AG04450 (cell line): ENCODE results near the gene RARS2. TPM values are rescaled to one million over a fixed set of nuclear protein-coding genes. Genes with fewer than 3 reads are reported as not detected.
A peak's percentile ranks its signal among the peaks of the same experiment; 100 is the strongest.

Source experiments
- CTCF ChIA-PET: fragments of 300-600, 350-600 bp; formaldehyde crosslinking; extraction: SDS; loops from one replicate; lab custom pipeline; 2022; ENCODE audit warnings: antibody characterized with exemption, inconsistent platforms; lab: Charles Lee
- POLR2A ChIA-PET: fragments of 350-600 bp; formaldehyde crosslinking; extraction: SDS; loops from one replicate; lab custom pipeline; 2021; ENCODE audit warnings: antibody characterized with exemption, inconsistent platforms; lab: Yijun Ruan, JAX
- DNase-seq: peaks from one replicate; pipeline ENCODE4 v3.0.0-alpha.2; 2011; ENCODE audit warnings: low read depth, low spot score
- H3K27ac ChIP-seq: one replicate; pipeline ENCODE4 v1.5.1; 2012; ENCODE audit warnings: low read depth, low read length, control low read depth
- H3K27me3 ChIP-seq: one replicate; pipeline ENCODE4 v1.6.0; 2012; ENCODE audit warnings: low read length; ENCODE audit not compliant: control insufficient read depth, insufficient read depth
- H3K4me3 ChIP-seq: 2 replicates; pipeline ENCODE4 v1.5.1; 2011; ENCODE audit warnings: mild to moderate bottlenecking, low read depth, low read length, control low read depth
- H3K9me3 ChIP-seq: 2 replicates; pipeline ENCODE4 v1.5.1; 2012; ENCODE audit warnings: low read length; ENCODE audit not compliant: control insufficient read depth, insufficient read depth
- CTCF ChIP-seq: IDR thresholded peaks from 2 replicates; pipeline ENCODE4 v1.5.1; 2011; ENCODE audit warnings: low read depth, low read length, control low read depth, inconsistent platforms
- polyA plus RNA-seq: library from polyadenylated mRNA; depleted of rRNA; stranded (reverse); fragments of >200 nt; gene quantifications from 2 replicates; pipeline ENCODE4 v1.2.3, GENCODE V29; 2011

The RARS2 gene
- polyA plus RNA-seq, 1 experiment: 28.1 TPM

DNA sequence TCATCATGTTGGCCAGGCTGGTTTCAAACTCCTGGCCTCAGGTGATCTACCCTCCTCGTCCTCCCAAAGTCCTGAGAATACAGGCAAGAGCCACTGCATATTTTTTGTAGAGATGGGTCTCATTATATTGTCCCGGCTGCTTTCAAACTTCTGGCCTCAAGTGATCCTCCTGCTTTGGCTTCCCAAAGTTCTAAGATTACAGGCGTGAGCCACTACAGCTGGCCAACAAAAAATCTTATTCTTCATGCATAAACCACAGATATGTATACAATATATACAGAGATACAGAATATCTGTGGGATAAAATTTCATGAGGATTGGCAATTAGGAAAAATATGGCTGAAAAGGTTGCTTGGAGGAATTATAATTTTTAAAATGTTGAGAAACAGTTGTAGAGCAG is 67.1 kb downstream of the RARS2 start:
- H3K4me3 ChIP-seq: no peak overlapping the region
- peak overlapping the region; percentile 22 for H3K27ac ChIP-seq
- no peak for TF ChIP-seq CTCF
- peak; percentile 33 for DNase-seq
- H3K27me3 ChIP-seq: no peaks in the 10 kb centered on the region
- POLR2A ChIA-PET: interaction anchor here (0.7 kb wide), 2 partner anchors 21 to 196 kb away, joined by 6 to 7 read pairs; no protein-coding TSS in a partner anchor
- no peaks in the 10 kb centered on the region for H3K9me3 ChIP-seq
- CTCF ChIA-PET: interaction anchor here (0.9 to 1.0 kb wide), 2 partner anchors 18 to 275 kb away, joined by 6 to 8 read pairs; no protein-coding TSS in a partner anchor

- H3K27me3 ChIP-seq: no peaks in the 10 kb centered on the region
- H3K4me3 ChIP-seq: no peak overlapping the region
- DNase-seq: no peak
- CTCF ChIA-PET: no interaction called here
- H3K9me3 ChIP-seq: no peaks in the 10 kb centered on the region
- no peak for TF ChIP-seq CTCF
- H3K27ac ChIP-seq: no peak overlapping the region
- POLR2A ChIA-PET: no interaction called here
Measured at GRCh38 chr6:87518453-87518852, 71.3 kb downstream of the RARS2 start.

GRCh38 chr6:87514831-87515230 is 75.0 kb downstream of the RARS2 start:
- H3K9me3 ChIP-seq: no peaks in the 10 kb centered on the region
- H3K4me3 ChIP-seq: no peak overlapping the region
- ChIA-PET CTCF (no interaction called here), POLR2A (interaction anchor here (0.7 kb wide), 1 partner anchor 448 kb away, joined by 4 read pairs; no protein-coding TSS in a partner anchor)
- no peaks in the 10 kb centered on the region for H3K27me3 ChIP-seq
- no peak overlapping the region for H3K27ac ChIP-seq
- no peak for TF ChIP-seq CTCF
- no peak for DNase-seq

GRCh38 chr6:87504441-87504840 is 85.3 kb downstream of the RARS2 start:
- H3K9me3 ChIP-seq: no peaks in the 10 kb centered on the region
- DNase-seq: no peak
- H3K4me3 ChIP-seq: no peak overlapping the region
- no peak for TF ChIP-seq CTCF
- CTCF ChIA-PET: interaction anchor here (0.6 to 1.1 kb wide), 2 partner anchors 8 to 18 kb away, joined by 3 to 6 read pairs; no protein-coding TSS in a partner anchor
- POLR2A ChIA-PET: no interaction called here
- no peak overlapping the region for H3K27ac ChIP-seq
- H3K27me3 ChIP-seq: no peaks in the 10 kb centered on the region

DNA sequence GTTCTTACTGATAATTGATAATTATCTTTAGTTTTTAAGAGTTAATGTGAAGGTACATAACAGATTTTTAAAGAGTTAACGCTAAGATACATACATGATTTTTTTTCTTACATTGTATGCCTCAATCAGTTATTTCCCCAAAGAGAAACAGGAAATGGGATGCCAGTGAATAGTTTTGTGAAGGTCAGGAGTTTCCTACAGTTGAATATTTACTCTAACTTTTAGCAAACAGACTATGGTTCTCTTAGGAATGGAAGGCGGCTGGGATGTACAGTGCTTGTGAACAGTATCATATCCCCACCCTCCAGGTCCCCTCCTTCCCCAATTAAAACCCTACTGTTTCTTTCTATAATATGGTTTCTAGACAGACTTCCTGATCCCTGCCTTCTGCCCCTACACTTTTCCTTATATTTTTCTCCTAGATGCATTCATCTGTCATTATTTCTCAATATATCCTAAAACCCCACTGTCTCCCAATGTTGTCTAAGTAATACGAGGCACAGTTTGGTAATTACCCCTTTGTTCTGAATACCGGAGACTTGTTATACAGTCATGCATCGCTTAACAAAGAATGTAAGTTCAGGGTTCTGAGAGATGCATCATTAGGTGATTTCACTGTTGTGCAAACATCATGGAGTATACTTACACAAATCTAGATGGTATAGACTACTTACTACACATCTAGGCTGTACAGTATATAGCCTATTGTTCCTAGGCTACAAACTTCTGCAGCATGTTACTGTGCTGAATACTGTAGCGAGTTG is 87.8 kb downstream of the RARS2 start:
- ChIA-PET POLR2A (no interaction called here), CTCF (interaction anchor here (0.9 kb wide), 1 partner anchor 109 kb away, joined by 3 read pairs; no protein-coding TSS in a partner anchor)
- H3K4me3 ChIP-seq: no peak overlapping the region
- no peaks in the 10 kb centered on the region for H3K9me3 ChIP-seq
- no peak for DNase-seq
- no peak overlapping the region for H3K27ac ChIP-seq
- H3K27me3 ChIP-seq: no peaks in the 10 kb centered on the region
- TF ChIP-seq CTCF: no peak
